ENCODE data around the gene EXOSC2.

GRCh38 chr9:130687615-130688014, 6.0 kb upstream of the EXOSC2 start:
- TF ChIP-seq CTCF (IDR thresholded peaks at IDR 0.05): no peak
- TF ChIP-seq POLR2A (IDR thresholded peaks at IDR 0.05): no peak
